CD4-positive, alpha-beta T cell treated with Interleukin-1 beta for 1 hour (primary cell): ENCODE data around the gene RAB11FIP3.
"Not testable (repeated sequence)": the region's sequence is repeated elsewhere in the genome, so short reads cannot be mapped to it uniquely, and the experiment has no call there.

Experiments used
- DNase-seq, 2 donors: peaks; one replicate each; pipeline ENCODE4 v3.0.0-alpha.2; 2020 to 2022

Gene RAB11FIP3

GRCh38 chr16:425082-425718, at the start of gene RAB11FIP3:
RAB11FIP3 (plus strand) TSS chr16:425649; CDS start chr16:426007, 358 bp downstream.
- DNase-seq = peak; percentile 85

DNA sequence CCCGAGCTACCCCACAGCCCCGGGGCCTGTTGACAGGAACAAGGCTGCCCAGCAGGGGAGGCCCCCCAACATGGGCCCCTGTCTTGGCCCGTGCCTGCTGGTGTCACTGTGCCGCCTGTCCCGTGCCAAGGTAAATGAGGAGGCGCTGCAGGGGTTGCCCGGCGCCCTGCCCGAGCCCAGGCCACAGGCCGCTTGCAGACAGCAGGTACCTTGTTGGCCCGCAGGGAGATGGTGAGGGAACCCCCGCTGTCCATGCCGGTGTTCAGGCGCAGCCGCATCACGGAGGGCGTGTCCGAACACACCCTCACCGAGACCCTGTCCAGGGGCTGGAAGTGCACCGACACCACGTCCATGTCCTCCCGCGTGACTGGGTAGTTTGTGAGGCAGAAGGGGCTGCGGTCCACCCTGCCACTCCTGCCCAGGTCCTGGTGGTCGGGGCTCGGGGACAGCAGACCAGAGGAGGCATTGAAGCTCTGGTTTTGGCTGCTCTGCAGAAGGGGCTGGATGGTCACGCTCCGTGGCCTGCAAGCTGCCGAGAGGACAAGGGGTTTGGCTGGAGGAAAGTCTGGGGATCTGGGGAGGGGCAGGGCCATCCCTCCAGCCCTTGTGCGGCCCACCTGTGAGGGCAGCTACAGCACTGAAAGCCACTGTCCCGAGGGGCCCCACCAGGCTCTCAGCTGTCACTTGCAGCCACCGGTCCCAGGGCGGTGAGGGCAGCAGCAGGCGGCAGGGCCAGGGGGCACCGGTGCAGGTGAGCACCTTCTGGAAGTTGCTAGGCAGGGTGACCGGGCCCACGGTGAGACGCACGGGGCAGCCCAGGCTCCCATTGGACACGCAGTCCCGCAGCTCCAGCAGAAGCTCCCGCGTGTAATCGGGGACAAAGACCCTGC, 49.3 kb upstream of the RAB11FIP3 start:
- DNase-seq = no peak

DNA sequence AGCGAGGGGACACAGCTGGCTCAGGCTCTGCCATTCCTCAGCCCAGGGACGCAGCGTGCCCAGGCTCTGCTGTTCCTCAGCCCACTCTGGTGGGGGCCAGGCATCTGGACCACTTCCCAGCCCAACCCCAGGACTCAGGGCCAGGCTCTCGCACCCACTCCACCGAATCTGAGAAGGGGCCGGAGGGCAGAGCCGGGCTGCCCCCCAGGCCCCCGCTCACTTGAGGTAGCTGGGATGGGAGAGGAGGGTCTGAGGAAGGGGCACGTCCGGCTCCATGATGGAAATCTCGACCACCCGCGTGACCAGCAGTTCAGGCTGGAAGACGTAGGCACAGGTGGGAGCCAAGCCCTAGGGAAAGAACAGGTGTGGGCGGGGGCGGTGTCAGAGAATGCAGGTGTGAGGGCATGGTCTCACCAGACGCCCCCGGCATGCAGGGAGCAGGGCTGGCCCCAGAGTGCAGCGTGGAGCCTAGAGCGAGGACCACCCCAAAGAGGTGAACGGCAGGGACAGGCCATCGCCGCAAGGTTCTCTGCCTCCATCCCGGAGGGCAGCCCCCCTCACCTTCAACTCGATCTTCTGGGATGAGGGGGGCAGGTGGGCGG, 48.5 kb upstream of the RAB11FIP3 start:
- no peak for DNase-seq

- DNase-seq = no peak
Observed at GRCh38 chr16:377419-377951, 48.0 kb upstream of the RAB11FIP3 start.

DNA sequence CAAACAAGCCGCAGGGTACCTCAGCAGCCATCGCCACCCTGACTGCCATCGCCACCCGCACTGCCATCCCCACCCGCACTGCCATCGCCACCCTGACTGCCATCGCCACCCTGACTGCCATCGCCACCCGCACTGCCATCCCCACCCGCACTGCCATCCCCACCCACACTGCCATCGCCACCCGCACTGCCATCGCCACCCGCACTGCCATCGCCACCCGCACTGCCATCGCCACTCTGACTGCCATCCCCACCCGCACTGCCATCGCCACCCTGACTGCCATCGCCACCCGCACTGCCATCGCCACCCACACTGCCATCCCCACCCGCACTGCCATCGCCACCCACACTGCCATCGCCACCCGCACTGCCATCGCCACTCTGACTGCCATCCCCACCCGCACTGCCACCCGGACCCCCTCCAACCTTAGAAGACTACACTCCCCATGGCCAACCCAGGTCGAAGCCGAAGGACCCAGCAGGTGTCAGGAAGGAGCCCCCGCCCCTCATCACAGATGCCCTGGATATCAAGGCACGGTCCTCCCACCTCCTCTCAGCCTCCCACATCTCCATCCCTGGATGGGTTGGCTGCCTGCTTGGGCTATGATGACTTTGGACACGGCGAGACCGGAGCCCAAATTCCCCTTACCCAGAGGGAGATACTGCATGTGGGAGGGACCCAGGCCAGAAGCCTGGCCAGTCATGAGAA, 47.2 kb upstream of the RAB11FIP3 start:
- DNase-seq = not testable (repeated sequence)

DNA sequence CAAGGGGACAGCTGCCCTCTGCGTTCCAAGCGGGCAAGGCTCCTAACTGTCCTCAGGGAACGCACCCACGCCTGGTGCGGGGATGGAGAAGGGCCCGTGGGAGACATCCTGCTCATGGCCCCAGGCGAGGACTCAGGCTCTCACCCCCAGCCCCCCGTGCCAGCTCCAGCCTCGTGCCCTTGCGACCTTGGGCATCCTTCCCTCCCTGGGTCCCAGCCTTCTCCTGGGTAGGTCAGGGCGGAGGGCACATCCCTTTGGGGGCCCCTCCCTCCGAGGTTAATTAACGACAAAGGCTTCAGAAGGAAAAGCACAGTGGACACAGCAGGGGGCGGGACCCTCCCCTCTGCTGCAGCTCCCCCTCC, 46.6 kb upstream of the RAB11FIP3 start:
- DNase-seq = no peak

DNA sequence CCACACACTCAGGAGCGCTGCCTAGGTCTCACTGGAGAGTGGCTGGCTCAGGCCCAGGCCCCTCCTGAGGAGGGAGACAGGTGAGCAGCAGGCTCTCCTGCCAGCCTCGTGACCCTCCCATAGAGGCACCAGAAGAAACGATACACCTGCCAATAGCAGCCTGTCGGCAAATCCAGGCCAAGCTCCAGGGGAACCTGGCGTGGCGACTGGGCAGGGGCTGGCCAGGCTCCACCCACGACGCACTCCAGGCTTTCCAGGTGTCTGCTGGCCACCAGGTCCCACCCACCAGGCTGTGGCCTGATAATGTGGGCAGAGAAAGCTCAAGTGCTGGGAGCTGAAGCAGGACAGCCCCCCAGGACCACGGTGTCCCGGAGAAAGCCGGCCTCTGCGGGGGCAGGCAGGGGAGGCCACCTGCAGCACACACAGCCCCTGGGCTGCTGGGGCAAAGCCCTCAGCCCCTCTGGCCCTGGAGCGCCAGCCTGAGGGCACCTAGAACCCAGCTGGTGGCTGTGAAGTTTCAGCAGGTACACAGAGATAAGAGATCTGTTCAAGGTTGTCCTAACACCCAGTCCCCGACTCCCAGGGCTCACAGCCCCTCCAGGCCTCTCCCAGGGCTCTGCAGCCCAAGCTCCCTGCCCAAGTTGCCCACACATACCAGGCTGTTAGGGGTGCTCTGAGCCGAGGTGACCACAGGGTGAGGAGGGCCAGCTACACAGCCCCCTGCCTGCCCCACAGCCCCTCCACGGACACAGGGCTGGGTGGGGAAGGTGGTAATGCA, 46.1 kb upstream of the RAB11FIP3 start:
- DNase-seq = no peak

DNA sequence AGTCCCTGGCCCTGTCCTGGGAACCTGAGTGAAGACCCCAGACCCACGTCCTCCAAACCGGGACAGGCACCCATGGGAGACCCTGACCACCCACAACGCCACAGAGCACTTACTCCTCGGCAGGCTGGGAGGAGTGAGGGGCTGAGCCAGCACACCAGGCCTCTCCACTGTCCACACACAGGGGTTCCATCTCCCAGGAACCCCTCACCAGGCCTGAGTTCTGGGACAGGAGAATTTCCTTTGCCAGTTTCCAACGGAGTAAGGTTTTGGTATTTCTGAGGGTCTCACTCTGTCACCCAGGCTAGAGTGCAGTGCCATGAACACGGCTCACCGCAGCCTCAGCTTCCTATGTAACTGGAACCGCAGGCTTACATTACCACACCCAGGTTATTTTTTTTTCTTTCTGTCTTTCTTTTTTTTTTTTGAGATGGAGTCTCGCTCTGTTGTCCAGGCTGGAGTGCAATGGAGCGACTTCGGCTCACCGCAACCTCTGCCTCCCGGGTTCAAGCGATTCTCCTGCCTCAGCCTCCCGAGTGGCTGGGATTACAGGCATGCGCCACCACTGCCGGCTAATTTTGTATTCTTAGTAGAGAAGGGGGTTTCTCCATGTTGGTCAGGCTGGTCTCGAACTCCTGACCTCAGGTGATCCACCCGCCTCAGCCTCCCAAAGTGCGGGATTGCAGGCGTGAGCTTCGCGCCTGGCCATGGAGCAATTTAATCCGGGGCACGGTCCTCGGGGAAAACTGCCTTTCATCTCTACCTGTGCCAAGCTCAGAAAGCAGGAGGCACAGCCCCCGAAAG, 45.3 kb upstream of the RAB11FIP3 start:
- DNase-seq = peak in 1 of 2 donors; percentile 39

- DNase-seq = no peak
Observed at GRCh38 chr16:380762-381011, 44.8 kb upstream of the RAB11FIP3 start.

DNA sequence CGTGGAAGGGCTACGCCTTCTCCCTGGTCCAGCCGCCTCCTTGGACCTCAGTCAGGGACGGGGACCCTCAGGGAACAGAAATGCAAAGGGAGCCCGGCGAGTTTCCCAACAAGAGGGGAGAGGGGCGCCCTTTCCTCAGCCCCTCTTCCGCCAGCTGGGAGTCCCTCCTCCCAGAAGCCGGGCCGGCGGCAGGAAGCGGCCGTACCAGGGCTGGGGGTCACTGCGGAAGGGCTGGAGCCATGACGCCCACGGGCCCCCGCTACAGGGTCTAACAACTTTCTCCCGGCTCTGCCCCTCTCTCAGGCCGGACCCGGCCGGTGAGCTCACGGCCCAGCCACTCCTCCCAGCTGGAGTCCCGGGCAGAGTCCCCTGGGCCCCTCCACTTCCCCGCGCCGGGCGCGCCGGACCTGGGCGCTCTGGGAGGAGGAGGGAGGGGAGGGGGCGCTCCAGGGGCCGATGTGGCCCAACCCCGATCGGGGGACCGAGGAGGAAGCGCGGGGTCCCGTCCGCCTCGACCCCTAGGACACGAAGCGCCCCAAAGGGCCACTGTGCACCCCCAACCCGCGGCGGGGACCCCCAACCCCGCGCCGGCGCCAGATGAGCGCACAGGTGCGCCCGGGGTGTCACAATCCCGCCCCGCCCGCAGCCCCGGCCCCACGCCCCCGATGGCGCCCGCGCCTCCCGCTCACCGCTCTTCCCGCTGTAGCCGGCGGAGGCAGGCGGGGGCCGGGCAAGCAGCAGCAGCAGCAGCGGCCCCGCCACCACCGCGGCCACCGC, 44.2 kb upstream of the RAB11FIP3 start:
- no peak for DNase-seq

- peak; percentile 65 to 74 for DNase-seq
Observed at GRCh38 chr16:381789-382717, 43.4 kb upstream of the RAB11FIP3 start, which contains the start of gene PGAP6. PGAP6 (minus strand) TSS chr16:381978; CDS start chr16:381821, 157 bp downstream.

DNA sequence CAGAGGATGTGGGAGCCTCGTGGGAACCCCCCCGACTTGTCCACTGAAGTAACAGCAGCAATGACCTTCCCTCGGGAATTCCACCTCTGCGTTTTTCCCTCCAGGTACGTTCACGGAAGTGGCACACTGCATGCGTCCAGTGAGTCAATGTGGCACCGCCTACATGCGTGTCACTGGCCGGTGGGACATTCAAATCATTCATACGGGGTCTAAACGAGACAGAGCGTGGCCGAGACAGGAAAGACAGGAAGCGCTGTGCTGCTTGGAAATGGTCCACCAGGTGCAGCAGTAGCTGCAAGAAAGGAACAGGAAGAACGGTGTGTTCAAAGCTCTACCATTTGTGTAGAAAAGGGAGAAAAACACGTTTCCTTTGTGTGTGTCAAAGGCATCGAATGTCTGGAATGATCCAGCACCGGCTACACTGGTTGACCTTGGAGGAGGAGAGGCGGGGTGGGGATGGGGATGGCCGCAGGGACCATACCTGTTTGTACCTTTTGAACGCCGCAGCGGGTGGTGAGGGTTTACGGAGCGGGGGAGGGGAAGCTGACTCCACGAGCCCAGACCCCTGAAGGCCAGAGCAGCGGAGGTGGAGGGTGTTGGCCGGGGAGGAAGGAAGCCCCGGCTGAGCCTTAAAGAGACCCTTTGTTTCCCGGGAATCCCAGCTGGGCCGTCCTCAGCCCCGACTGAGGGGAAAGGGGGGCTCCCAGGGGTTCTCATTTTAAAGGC, 42.0 kb upstream of the RAB11FIP3 start:
- peak; percentile 48 for DNase-seq

- no peak for DNase-seq
Observed at GRCh38 chr16:386641-387156, 38.8 kb upstream of the RAB11FIP3 start.

GRCh38 chr16:387761-388666, 37.4 kb upstream of the RAB11FIP3 start:
- DNase-seq = not testable (repeated sequence)

- DNase-seq = no peak
Observed at GRCh38 chr16:389352-389751, 36.1 kb upstream of the RAB11FIP3 start.

GRCh38 chr16:391885-392335, 33.5 kb upstream of the RAB11FIP3 start:
- peak; percentile 74 to 78 for DNase-seq

- DNase-seq = peak in 1 of 2 donors; percentile 45
Observed at GRCh38 chr16:392450-393030, 32.9 kb upstream of the RAB11FIP3 start.
